Esophagus squamous epithelium (tissue), 5 donors: Measurements from ENCODE around the gene PSMG4. TPM values are rescaled to one million over a fixed set of nuclear protein-coding genes. Genes with fewer than 3 reads are reported as not detected.

Experiments
- DNase-seq: peaks from one replicate; lab custom pipeline; 2025; lab: John Stamatoyannopoulos, UW
- H3K27ac ChIP-seq, 4 donors: fragments of 200-600 bp; sonication (generic); one replicate each; pipeline ENCODE4 v1.5.1; 2016 to 2019; ENCODE audit warnings: mild to moderate bottlenecking in 1 of 4
- H3K27me3 ChIP-seq, 4 donors: fragments of 200-600 bp; sonication (generic); 1 replicate in 3 of 4; 2 replicates in 1 of 4; pipeline versions ENCODE4 v1.5.1 to v1.6.0; 2017 to 2021; ENCODE audit warnings: antibody characterized with exemption in 1 of 4
- H3K36me3 ChIP-seq, 3 donors: fragments of 200-600 bp; sonication (generic); one replicate each; pipeline ENCODE4 v1.5.1; 2016 to 2019
- H3K4me1 ChIP-seq, 3 donors: fragments of 200-600 bp; sonication (generic); one replicate each; pipeline ENCODE4 v1.5.1; 2017 to 2019
- H3K4me3 ChIP-seq, 4 donors: fragments of 200-600 bp; sonication (generic); 1 replicate in 3 of 4; 2 replicates in 1 of 4; pipeline ENCODE4 v1.5.1; 2016 to 2019; ENCODE audit warnings: mild to moderate bottlenecking in 2 of 4, moderate library complexity in 1 of 4
- H3K9me3 ChIP-seq, 3 donors: fragments of 200-600 bp; sonication (generic); one replicate each; pipeline ENCODE4 v1.5.1; 2016 to 2019
- CTCF ChIP-seq, 6 experiments: fragments of 450-650 bp in 4 of 6; fragments of 200-600 bp in 2 of 6; sonication (generic) in 2 of 6; IDR thresholded peaks; one replicate each; pipeline ENCODE4 v1.5.1; 2016 to 2019; ENCODE audit warnings: antibody characterized with exemption in 6 of 6, mild to moderate bottlenecking in 4 of 6, moderate library complexity in 4 of 6
- POLR2A ChIP-seq, 4 donors: fragments of 450-650 bp; IDR thresholded peaks; one replicate each; pipeline ENCODE4 v1.6.1; 2017; ENCODE audit warnings: antibody characterized with exemption in 4 of 4, mild to moderate bottlenecking in 4 of 4, moderate library complexity in 3 of 4
- WGBS, 2 donors: methylation state at CpG; one replicate each; pipeline ENCODE4 v1.1.5; 2018; 5-methylcytosine and 5-hydroxymethylcytosine counted together
- intact Hi-C: fragments of 100-400 bp; cut with DNase I; formaldehyde crosslinking; loops from one replicate; pipeline ENCODE4 v1.15.0; 2022
- total RNA-seq, 4 donors: library from RNA; depleted of rRNA; stranded (reverse); fragments of >200 nt; gene quantifications; one replicate each; pipeline ENCODE4 v1.1.0, GENCODE V29; 2016
- donor health status: DM: yes; HTN: yes; CAD: no.

Gene PSMG4
- 10 to 100 TPM in 3 of 4 donors, 1 to 10 TPM in 1; 9.4 to 36.0 (median 14.9) TPM for total RNA-seq

DNA sequence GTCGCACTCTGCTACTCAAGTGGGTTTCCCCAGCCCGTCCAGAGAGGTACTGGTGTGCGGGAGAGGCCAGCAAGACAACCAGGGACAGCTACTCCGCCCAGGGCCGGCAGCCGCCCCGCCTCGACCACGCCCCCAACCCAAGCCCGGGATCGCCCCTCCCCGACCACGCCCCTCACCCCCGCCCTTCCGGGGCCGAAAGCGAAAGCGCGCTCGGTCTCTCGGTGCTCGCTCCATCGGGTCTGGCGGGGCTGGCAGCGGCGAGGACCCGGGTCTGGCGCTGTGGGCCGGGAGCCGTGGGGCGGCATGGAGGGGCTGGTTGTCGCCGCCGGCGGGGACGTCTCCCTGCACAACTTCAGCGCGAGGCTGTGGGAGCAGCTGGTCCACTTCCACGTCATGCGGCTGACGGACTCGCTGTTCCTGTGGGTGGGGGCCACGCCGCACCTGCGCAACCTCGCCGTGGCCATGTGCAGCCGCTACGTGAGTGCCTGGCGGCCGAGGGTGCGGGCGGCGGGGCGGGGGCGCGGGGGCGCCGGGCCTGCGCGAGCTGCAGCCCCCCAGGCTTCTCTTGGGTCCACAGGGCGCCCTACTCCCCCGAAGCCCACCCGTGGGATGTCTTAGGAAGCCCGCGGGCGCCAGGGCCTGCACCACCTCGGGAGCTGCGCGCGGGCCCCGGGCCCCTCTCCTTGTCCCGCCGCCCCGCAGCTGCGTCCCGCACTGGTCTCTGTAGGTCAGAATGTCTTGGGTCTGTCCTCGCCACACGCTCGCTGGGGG, at the start of gene PSMG4:
PSMG4 (plus strand) TSS at position 228 of the 771 bp plus-strand sequence; CDS start at position 304, 76 bp downstream.
- H3K36me3 ChIP-seq: peaks cover 4 to 9% (median 7%) of the 10 kb centered on the region in 3 donors
- peak within 1 kb of the TSS; percentile 65 to 99 (median 88) for H3K4me3 ChIP-seq
- DNase-seq: peak; percentile 56
- intact Hi-C loops: no loop called here
- H3K9me3 ChIP-seq: no peaks in the 10 kb centered on the region
- TF ChIP-seq CTCF (IDR thresholded peaks at IDR 0.05) (peak in 1 of 6 experiments; percentile 13), POLR2A (IDR thresholded peaks at IDR 0.05) (peak in 2 of 4 donors; percentile 58 to 76)
- peak within 1 kb of the TSS; percentile 82 to 94 (median 90) for H3K27ac ChIP-seq
- peaks cover 23 to 54% (median 23%) of the 10 kb centered on the region in 3 donors for H3K4me1 ChIP-seq
- no peaks in the 10 kb centered on the region for H3K27me3 ChIP-seq
- 0 to 2% methylated on average over 9 to 10 of the region's 80 CpGs for WGBS, 2 donors

GRCh38 chr6:3209114-3210023, 49.4 kb upstream of the PSMG4 start:
- 36 to 46% methylated on average over 17 of the region's 17 CpGs for WGBS, 2 donors
- intact Hi-C loops: no loop called here
- Histone ChIP-seq H3K27me3 (no peaks in the 10 kb centered on the region), H3K4me1 (peaks cover 19 to 44% (median 30%) of the 10 kb centered on the region in 3 donors), H3K9me3 (no peaks in the 10 kb centered on the region), H3K36me3 (no peaks in the 10 kb centered on the region), H3K4me3 (no peak overlapping the region), H3K27ac (peak overlapping the region; percentile 74 to 88 (median 80))
- TF ChIP-seq POLR2A (IDR thresholded peaks at IDR 0.05): no peak
- TF ChIP-seq CTCF (IDR thresholded peaks at IDR 0.05): peak in 2 of 6 experiments; percentile 6 to 17
- peak; percentile 14 for DNase-seq

GRCh38 chr6:3210024-3210610, 48.6 kb upstream of the PSMG4 start:
- intact Hi-C loops: no loop called here
- TF ChIP-seq POLR2A (IDR thresholded peaks at IDR 0.05): no peak
- no peak for TF ChIP-seq CTCF (IDR thresholded peaks at IDR 0.05)
- WGBS, 2 donors: 76 to 84% methylated on average over 7 to 9 of the region's 9 CpGs
- DNase-seq: no peak
- H3K36me3 ChIP-seq: no peaks in the 10 kb centered on the region
- peaks cover 19 to 44% (median 30%) of the 10 kb centered on the region in 3 donors for H3K4me1 ChIP-seq
- peak overlapping the region in 1 of 4 donors; percentile 76 for H3K27ac ChIP-seq
- H3K27me3 ChIP-seq: no peaks in the 10 kb centered on the region
- no peak overlapping the region for H3K4me3 ChIP-seq
- H3K9me3 ChIP-seq: no peaks in the 10 kb centered on the region

DNA sequence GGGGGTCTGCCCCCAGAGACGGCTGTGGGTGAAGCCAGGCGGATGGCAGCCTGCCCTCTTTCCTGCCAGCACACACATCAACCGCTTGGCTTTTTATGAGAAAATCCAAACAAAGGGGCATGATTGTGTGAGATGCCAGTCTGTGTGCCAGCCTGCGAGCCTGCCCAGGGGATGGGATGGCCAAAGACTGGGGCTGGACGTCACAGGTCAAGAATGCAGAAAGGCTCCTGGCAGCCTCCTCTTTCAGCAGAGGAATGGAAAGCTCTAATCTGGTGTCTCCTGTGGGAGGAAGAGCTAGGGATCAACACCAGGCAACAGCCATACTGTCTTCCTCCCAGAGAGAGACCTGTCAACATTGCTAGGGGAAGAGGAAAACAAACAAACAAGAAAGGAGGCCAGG, 47.1 kb upstream of the PSMG4 start:
- H3K4me1 ChIP-seq: peaks cover 14 to 30% (median 26%) of the 10 kb centered on the region in 3 donors
- intact Hi-C loops: no loop called here
- H3K36me3 ChIP-seq: no peaks in the 10 kb centered on the region
- no peak for DNase-seq
- peak overlapping the region in 1 of 4 donors; percentile 31 for H3K27ac ChIP-seq
- H3K9me3 ChIP-seq: no peaks in the 10 kb centered on the region
- TF ChIP-seq CTCF (IDR thresholded peaks at IDR 0.05) (no peak), POLR2A (IDR thresholded peaks at IDR 0.05) (no peak)
- H3K4me3 ChIP-seq: no peak overlapping the region
- 72 to 81% methylated on average over 5 of the region's 5 CpGs for WGBS, 2 donors
- no peaks in the 10 kb centered on the region for H3K27me3 ChIP-seq
